Stimulated activated naive CD4-positive, alpha-beta T cell (primary cell): Measurements from ENCODE around the gene MYO3A.
"Not testable (repeated sequence)": the region's sequence is repeated elsewhere in the genome, so short reads cannot be mapped to it uniquely, and the experiment has no call there.

ENCODE experiments used
- DNase-seq, 6 experiments: peaks; one replicate each; lab custom pipeline; 2025; lab: John Stamatoyannopoulos, UW

Gene MYO3A

GRCh38 chr10:26081459-26081858 lies 147.4 kb downstream of the MYO3A start:
- no peak for DNase-seq

- no peak for DNase-seq
These were observed 151.5 kb downstream of the MYO3A start for GRCh38 chr10:26085549-26085948.

- DNase-seq: no peak
These were observed 153.6 kb downstream of the MYO3A start for GRCh38 chr10:26087666-26088065.

- DNase-seq: no peak
These were observed 156.0 kb downstream of the MYO3A start for GRCh38 chr10:26090026-26090425.

GRCh38 chr10:26090762-26091161 lies 156.7 kb downstream of the MYO3A start:
- DNase-seq: no peak

GRCh38 chr10:26093229-26093628 lies 159.2 kb downstream of the MYO3A start:
- DNase-seq: no peak

GRCh38 chr10:26095781-26096180 lies 161.8 kb downstream of the MYO3A start:
- no peak for DNase-seq

GRCh38 chr10:26097549-26097948 lies 163.5 kb downstream of the MYO3A start:
- not testable (repeated sequence) for DNase-seq

GRCh38 chr10:26112532-26112931 lies 178.5 kb downstream of the MYO3A start:
- no peak for DNase-seq

- no peak for DNase-seq
These were observed 204.6 kb downstream of the MYO3A start for GRCh38 chr10:26138613-26139012.

GRCh38 chr10:26156019-26156418 lies 222.0 kb downstream of the MYO3A start:
- no peak for DNase-seq

GRCh38 chr10:26157734-26158133 lies 223.7 kb downstream of the MYO3A start:
- DNase-seq: no peak

- no peak for DNase-seq
These were observed 235.4 kb downstream of the MYO3A start for GRCh38 chr10:26169466-26169865.

GRCh38 chr10:26172131-26172530 lies 238.1 kb downstream of the MYO3A start:
- DNase-seq: no peak

GRCh38 chr10:26173837-26174236 lies 239.8 kb downstream of the MYO3A start:
- DNase-seq: no peak

- no peak for DNase-seq
These were observed 243.3 kb downstream of the MYO3A start for GRCh38 chr10:26177341-26177740.

- DNase-seq: no peak
These were observed 260.2 kb downstream of the MYO3A start for GRCh38 chr10:26194275-26194674.

- no peak for DNase-seq
These were observed 263.2 kb downstream of the MYO3A start for GRCh38 chr10:26197248-26197647.

- DNase-seq: no peak
These were observed 264.1 kb downstream of the MYO3A start for GRCh38 chr10:26198119-26198518.

GRCh38 chr10:26199841-26200240 lies 265.8 kb downstream of the MYO3A start:
- no peak for DNase-seq

- no peak for DNase-seq
These were observed 271.2 kb downstream of the MYO3A start for GRCh38 chr10:26205223-26205622.

GRCh38 chr10:26211781-26212444 lies 277.9 kb downstream of the MYO3A start:
- DNase-seq: no peak

GRCh38 chr10:26212511-26212910 lies 278.5 kb downstream of the MYO3A start:
- no peak for DNase-seq

GRCh38 chr10:26213157-26213800 lies 279.2 kb downstream of the MYO3A start:
- DNase-seq: no peak
